Measurements from ENCODE around the gene FBXL15.
"Not testable (repeated sequence)": the region's sequence is repeated elsewhere in the genome, so short reads cannot be mapped to it uniquely, and the experiment has no call there.

Gene FBXL15

GRCh38 chr10:102444851-102445250 lies 24.2 kb downstream of the FBXL15 start:
- no peak for DNase-seq
- intact Hi-C loops (cut with DNase I), result no loop called here

- intact Hi-C loops (cut with DNase I), result no loop called here
- DNase-seq, result peak; percentile 57 to 94 (median 79)
Measured at GRCh38 chr10:102449321-102450123, 28.9 kb downstream of the FBXL15 start.

- intact Hi-C loops (cut with DNase I), result no loop called here
- DNase-seq, result peak in 1 of 42 donors; percentile 21
Measured at GRCh38 chr10:102450124-102450373, 29.4 kb downstream of the FBXL15 start.

DNA sequence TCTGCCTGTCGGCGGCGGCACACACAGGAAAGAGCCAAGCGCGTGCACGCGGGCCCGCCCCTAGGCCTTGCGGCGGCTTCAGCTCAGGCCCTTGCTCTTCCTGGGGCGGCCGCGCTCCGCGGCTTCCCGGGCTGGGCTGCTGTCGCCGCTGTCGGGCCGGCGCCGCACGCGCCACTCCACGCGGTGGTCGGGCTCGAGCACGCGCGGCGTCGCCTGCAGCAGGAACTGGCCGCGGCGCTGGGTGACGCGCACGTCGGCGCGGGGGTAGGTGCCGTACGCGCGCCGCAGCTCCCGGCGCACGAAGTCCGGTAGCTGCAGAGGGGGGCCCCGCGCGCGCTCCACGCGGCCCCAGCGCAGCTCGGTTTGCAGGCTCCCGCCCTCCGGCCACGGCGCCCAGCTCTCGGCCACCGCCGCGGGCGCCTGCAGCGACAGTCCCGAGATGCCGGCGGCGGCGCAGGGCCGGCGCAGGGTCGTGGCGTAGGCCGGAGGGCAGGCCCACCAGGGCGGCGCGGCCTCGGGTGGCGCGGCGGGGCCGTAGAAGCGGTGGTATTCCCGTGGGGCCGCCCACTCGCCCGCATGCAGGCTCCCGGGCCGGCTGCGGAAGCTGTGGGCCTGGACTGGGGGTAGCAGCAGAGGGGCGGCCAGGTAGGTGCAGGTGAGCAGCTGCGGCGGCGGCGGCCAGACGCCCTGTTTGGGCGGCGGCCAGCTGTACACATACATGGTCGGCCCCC lies 29.9 kb downstream of the FBXL15 start:
- peak; percentile 44 to 93 (median 84) for DNase-seq
- intact Hi-C loops (cut with DNase I), result no loop called here

GRCh38 chr10:102451105-102451969 lies 30.7 kb downstream of the FBXL15 start, which contains the start of gene C10orf95:
Gene C10orf95, minus strand, starts transcription at chr10:102451543. Its CDS starts 450 bp downstream, at chr10:102451093.
- peak in 18 of 42 donors; percentile 16 to 57 (median 36) for DNase-seq
- intact Hi-C loops (cut with DNase I), result no loop called here

DNA sequence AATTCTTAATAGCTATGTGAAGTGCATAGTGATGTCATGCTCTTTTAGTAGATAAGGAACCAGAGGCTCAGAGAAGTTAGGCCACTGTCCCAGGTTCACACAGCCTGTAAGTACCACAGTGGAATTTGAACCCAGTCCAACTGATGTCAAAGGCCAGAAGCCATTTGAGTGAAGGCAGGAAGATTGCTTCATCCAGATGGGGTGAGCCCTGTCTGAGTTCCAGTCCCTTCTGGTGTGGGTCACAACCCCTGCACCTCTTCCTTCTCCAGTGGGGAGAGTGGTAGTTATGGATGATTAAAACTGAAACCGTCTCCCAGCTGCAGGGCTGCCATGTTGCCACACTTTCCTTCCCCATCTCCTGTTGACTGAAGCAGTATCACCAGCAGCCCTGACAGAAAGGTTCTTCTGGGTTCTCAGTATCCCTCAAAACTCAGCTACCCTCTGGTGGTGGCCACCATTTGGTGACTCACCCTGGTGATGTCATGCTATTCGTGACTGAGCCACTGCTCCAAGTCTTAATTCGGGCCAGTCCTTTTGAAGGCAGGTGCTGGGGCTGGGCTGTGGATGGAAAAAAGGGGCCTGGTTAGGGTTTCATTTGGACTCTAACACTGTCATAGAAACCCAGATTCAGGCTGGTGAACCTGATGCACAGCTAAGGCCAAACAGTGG lies 32.2 kb downstream of the FBXL15 start:
- peak in 22 of 42 donors; percentile 12 to 71 (median 34) for DNase-seq
- intact Hi-C loops (cut with DNase I), result no loop called here

GRCh38 chr10:102453502-102453901 lies 32.9 kb downstream of the FBXL15 start:
- no peak for DNase-seq
- intact Hi-C loops (cut with DNase I), result no loop called here

GRCh38 chr10:102454662-102455487 lies 34.2 kb downstream of the FBXL15 start:
- intact Hi-C loops (cut with DNase I); DNase-seq: not testable (repeated sequence)

DNA sequence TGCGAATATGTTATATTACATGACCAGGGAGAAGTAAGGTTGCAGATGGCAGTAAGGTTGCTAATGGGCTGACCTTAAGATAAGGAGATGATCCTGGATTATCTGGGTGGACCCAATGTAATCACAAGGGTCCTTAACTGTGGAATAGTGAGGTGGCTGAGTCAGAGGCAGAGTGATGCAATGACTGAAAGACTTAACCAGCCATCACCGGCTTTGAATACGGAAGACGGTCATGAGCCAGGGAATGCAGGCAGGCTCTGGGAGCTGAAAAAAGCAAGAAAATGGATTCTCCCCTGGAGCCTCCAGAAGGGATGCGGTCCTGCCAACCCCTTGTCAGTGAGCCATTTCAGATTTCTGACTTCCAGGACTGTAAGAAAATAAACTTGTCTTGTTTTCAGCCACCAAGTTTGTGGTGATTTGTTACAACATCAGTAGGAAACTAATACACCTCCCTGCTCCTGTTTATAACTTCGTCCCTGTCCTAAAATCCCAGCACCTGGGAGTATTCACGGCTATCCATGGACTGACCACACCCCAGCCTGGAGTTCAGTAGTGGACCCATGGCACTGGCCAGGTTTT lies 35.3 kb downstream of the FBXL15 start:
- no peak for DNase-seq
- intact Hi-C loops (cut with DNase I), result no loop called here

DNA sequence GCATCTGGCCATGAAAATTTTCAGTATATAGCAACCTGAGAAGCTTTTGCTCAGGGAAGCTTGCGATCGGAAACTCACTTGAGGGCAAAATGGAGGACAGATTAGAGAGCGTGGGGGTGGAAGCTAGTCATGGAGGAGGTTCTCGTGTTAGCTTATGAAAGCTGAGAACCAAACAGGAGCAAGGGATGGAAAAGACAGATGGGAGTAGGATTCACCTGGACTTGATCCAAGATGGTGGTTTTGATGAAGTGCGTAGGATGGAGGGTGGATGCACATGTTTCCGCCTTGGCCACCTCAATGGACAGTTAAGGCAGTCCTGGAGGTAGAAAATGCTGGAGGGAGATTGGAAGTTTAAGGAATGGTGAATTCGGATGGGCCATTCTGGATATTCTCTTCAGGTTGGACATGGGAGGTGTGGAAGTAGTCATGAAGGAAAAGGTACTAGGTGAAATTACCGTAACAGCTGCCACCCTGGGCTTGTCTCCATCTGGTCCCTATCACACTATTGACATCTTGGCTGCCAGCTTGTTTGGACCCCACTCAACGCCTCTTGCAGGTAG lies 37.0 kb downstream of the FBXL15 start:
- DNase-seq, result no peak
- intact Hi-C loops (cut with DNase I), result no loop called here

DNA sequence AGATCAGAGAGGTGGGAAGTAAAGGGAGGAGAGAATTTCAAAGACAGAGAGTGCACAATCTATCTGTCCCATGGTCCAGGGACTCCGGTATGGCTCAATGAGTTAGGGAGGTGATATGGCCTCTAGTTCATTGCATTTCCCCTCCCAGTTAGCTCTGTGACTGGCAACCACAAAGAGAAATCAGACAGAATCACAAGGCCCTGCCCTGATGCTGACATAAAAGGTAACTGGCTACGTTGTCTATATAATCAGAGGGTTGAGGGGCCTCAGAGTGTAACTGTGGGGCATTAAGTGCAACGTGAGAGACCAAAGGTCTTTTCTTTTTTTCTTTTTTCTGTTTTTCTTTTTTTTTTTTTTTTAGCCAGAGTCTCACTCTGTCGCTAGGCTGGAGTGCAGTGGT lies 38.0 kb downstream of the FBXL15 start:
- intact Hi-C loops (cut with DNase I), result no loop called here
- no peak for DNase-seq

GRCh38 chr10:102460836-102461186 lies 40.2 kb downstream of the FBXL15 start:
- DNase-seq, result peak in 4 of 42 donors; percentile 13 to 45 (median 25)
- intact Hi-C loops (cut with DNase I), result loop anchor here (5.0 kb wide), 1 partner anchor 39 kb away; the partner anchor contains the start of gene FBXL15

DNA sequence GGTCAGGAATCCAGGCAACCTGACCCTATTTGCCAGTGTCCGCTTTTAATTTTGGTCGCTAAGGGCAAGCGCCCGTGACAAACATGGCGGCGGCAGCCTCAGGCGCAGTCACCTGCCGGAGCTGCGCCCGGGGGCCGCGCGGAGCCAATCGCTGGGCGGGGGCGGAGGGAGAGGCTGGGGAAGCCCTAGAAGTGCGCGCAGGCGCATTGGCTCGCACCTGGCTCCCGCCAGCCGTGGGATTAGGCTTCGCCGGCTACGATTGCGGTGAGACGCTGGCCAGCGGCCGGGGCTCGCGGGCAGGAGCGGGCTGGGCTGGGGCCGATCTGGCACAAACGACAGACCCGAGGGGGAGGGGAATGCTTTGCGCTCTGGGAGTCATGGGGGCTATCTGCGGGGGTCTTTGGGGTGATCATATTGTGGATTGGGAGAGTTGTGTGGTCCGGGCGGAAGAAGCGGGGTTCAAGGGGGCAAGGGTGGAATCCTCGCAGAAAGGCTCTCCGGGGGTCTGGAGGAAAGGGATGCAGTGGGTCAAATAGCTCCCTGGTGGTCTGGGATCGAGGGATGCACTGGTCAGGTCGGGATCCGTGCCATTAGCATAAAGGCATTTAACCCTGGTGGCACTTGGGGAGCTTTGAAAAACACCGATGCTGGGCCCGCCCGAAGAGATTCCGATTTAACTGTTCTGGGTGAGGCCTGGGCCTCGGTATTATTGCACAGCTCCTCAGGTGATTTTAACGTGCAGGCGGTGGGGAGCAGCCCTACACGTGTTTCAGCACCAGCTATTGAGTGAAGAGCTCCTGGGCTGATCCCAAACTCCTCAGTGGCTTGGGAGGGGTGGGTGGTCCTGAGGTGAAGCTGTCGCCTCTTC lies 40.8 kb downstream of the FBXL15 start:
- peak; percentile 76 to 96 (median 92) for DNase-seq
- intact Hi-C loops (cut with DNase I), result loop anchor here (5.0 kb wide), 1 partner anchor 39 kb away; the partner anchor contains the start of gene FBXL15

GRCh38 chr10:102462512-102463054 lies 41.9 kb downstream of the FBXL15 start:
- intact Hi-C loops (cut with DNase I), result loop anchor here (5.0 kb wide), 1 partner anchor 40 kb away; the partner anchor contains the start of gene FBXL15
- no peak for DNase-seq

DNA sequence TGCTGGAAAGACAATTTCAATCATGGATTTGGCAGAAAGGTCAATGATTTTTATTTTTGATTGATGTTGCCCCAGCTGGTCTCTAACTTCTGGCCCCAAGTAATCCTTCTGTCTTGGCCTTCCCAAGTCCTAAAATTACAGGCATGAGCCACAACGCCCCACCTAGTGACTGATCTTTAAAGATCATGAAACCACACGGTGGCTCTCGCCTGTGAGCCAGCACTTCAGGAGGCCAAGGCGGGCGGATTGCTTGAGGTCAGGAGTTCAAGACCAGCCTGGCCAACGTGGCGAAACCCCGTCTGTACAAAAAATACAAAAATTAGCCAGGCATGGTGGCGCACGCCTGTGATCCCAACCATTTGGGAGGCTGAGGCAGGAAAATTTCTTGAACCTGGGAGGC lies 43.3 kb downstream of the FBXL15 start:
- intact Hi-C loops (cut with DNase I), result loop anchor here (5.0 kb wide), 1 partner anchor 42 kb away; the partner anchor contains the start of gene FBXL15

GRCh38 chr10:102465466-102465865 lies 44.8 kb downstream of the FBXL15 start:
- intact Hi-C loops (cut with DNase I), result no loop called here
- DNase-seq, result peak in 37 of 42 donors; percentile 26 to 88 (median 58)

More for the DNA sequence above, 43.3 kb downstream of the FBXL15 start:
- DNase-seq, result no peak
